ENCODE measurements around the gene CDK5RAP2.

DNA sequence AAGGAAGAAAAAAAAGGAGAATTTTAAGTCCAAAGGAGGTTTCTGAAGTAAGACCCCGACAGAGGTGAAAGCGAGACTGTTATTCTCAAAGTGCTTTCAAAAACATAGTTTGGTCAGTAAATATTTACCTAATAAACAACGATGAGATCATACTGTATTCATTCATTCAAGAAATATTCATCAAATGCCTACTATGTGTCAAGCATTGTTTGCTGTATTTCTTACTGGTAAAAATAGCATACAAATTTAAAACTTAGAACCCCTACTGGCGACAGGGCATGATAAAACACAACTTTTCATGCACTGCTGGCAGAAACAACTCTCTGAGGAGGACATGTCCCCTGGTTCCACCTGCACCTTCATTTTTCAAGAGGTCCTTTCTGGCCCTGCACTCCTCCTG lies 190.7 kb downstream of the CDK5RAP2 start:
- no peak for TF ChIP-seq GATA2 (IDR thresholded peaks at IDR 0.05; ENCODE audit: low read depth, low read length)
- no peak for TF ChIP-seq GATA3 (IDR thresholded peaks at IDR 0.05; ENCODE audit: low read depth, low read length)

Data from SH-SY5Y (cell line).